Measurements from ENCODE around the gene SH3BP1. TPM values are rescaled to one million over a fixed set of nuclear protein-coding genes. Genes with fewer than 3 reads are reported as not detected.
A peak's percentile ranks its signal among the peaks of the same experiment; 100 is the strongest.

The SH3BP1 gene
- total RNA-seq, 4 donors from 2014 or later: 33.8 to 53.4 (median 42.0) TPM

- Histone ChIP-seq H3K4me3 (no peak overlapping the region), H3K27ac (peak overlapping the region in 2 of 4 donors; percentile 89 to 95), H3K27me3 (no peaks in the 10 kb centered on the region), H3K9me3 (no peaks in the 10 kb centered on the region), H3K36me3 (no peaks in the 10 kb centered on the region), H3K4me1 (peaks cover 31 to 50% (median 39%) of the 10 kb centered on the region in 3 donors)
- intact Hi-C loops (cut with DNase I): no loop called here
- TF ChIP-seq, protein P1, sequence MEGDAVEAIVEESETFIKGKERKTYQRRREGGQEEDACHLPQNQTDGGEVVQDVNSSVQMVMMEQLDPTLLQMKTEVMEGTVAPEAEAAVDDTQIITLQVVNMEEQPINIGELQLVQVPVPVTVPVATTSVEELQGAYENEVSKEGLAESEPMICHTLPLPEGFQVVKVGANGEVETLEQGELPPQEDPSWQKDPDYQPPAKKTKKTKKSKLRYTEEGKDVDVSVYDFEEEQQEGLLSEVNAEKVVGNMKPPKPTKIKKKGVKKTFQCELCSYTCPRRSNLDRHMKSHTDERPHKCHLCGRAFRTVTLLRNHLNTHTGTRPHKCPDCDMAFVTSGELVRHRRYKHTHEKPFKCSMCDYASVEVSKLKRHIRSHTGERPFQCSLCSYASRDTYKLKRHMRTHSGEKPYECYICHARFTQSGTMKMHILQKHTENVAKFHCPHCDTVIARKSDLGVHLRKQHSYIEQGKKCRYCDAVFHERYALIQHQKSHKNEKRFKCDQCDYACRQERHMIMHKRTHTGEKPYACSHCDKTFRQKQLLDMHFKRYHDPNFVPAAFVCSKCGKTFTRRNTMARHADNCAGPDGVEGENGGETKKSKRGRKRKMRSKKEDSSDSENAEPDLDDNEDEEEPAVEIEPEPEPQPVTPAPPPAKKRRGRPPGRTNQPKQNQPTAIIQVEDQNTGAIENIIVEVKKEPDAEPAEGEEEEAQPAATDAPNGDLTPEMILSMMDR (IDR thresholded peaks at IDR 0.05): no peak
- no peak for TF ChIP-seq POLR2A (IDR thresholded peaks at IDR 0.05)
- 70 to 72% methylated on average over 9 to 11 of the region's 15 CpGs for WGBS, 2 donors
- DNase-seq: no peak
Measured at GRCh38 chr22:37672206-37672919, 32.9 kb downstream of the SH3BP1 start.

DNA sequence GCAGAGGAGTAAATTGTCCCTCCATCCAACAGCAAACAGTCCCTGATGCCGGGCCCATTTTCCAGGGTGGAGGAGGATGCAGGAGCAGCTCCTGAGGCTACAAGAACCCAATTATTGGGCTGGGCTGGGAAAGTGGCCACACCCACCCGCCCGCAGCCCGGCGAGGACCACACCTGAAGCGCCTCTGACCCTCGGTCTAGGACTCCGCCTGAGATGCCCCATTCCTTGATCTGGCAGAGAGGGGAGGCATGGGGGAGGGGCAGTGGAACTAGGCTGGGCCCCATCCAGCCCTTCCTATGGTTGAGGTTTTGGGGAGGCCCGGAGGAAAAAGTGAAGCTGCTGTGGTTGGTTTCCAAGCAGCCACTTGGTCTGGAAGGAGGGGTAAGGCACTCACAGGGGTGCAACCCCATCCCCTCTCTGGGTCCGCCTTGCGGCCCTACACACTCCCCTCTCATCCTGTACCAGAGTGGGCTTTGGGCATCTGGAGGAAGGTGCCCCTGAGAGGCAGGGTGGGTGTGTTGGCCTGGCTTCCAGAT is 33.5 kb downstream of the SH3BP1 start:
- intact Hi-C loops (cut with DNase I): no loop called here
- TF ChIP-seq POLR2A (IDR thresholded peaks at IDR 0.05): no peak
- TF ChIP-seq, protein P1 (IDR thresholded peaks at IDR 0.05): no peak
- H3K27me3 ChIP-seq: no peaks in the 10 kb centered on the region
- peak overlapping the region in 3 of 4 donors; percentile 69 to 95 (median 89) for H3K27ac ChIP-seq
- H3K36me3 ChIP-seq: no peaks in the 10 kb centered on the region
- no peaks in the 10 kb centered on the region for H3K9me3 ChIP-seq
- 32% methylated on average over 8 of the region's 11 CpGs; no CpG with 5 or more reads in 1 of the 2 donors for WGBS, 2 donors
- no peak for DNase-seq
- H3K4me1 ChIP-seq: peaks cover 32 to 56% (median 44%) of the 10 kb centered on the region in 3 donors
- H3K4me3 ChIP-seq: no peak overlapping the region

DNA sequence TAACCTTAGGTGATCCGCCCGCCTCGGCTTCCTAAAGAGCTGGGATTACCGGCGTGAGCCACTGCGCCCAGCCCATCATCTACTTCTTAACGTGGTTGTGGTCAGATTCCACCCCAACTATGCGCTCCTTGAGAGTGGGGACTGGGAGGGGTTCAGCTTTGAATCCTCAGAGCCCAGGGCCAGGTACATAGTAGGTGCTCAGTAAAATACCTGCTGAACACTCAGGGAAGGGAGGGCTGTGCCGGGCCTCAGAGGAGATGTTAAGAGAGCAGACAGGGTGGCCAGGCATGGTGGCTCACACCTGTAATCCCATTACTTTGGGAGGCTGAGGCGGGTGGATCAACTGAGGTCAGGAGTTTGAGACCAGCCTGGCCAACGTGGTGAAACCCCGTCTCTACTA is 34.8 kb downstream of the SH3BP1 start:
- no peaks in the 10 kb centered on the region for H3K9me3 ChIP-seq
- WGBS, 2 donors: 68 to 78% methylated on average over 8 of the region's 12 CpGs
- no peaks in the 10 kb centered on the region for H3K27me3 ChIP-seq
- H3K27ac ChIP-seq: peak overlapping the region; percentile 78 to 95 (median 90)
- no peak for TF ChIP-seq POLR2A (IDR thresholded peaks at IDR 0.05)
- TF ChIP-seq, protein P1 (IDR thresholded peaks at IDR 0.05): no peak
- intact Hi-C loops (cut with DNase I): no loop called here
- peaks cover 32 to 68% (median 44%) of the 10 kb centered on the region in 3 donors for H3K4me1 ChIP-seq
- DNase-seq: no peak
- no peak overlapping the region for H3K4me3 ChIP-seq
- H3K36me3 ChIP-seq: no peaks in the 10 kb centered on the region

GRCh38 chr22:37674951-37675929 is 35.8 kb downstream of the SH3BP1 start, which contains the start of gene LGALS1:
TSS of gene LGALS1 (plus strand) at chr22:37675636. CDS start at chr22:37675703, 67 bp downstream.
- Histone ChIP-seq H3K4me3 (peak within 1 kb of the TSS; percentile 24 to 77 (median 51)), H3K27me3 (no peaks in the 10 kb centered on the region), H3K9me3 (no peaks in the 10 kb centered on the region), H3K36me3 (peaks cover 0 to 6% (median 0%) of the 10 kb centered on the region in 3 donors), H3K4me1 (peaks cover 32 to 68% (median 44%) of the 10 kb centered on the region in 3 donors), H3K27ac (peak within 1 kb of the TSS; percentile 78 to 95 (median 90))
- no peak for DNase-seq
- TF ChIP-seq POLR2A (IDR thresholded peaks at IDR 0.05): peak in 2 of 4 donors; percentile 42 to 55
- TF ChIP-seq, protein P1 (IDR thresholded peaks at IDR 0.05): peak in 3 of 6 experiments; percentile 13 to 43 (median 28)
- intact Hi-C loops (cut with DNase I): no loop called here
- 6 to 11% methylated on average over 12 to 20 of the region's 34 CpGs for WGBS, 2 donors

Measured in esophagus squamous epithelium (tissue), 5 donors.